WTC11 (cell line): ENCODE measurements around the gene HSPG2. TPM values are rescaled to one million over a fixed set of nuclear protein-coding genes. Genes with fewer than 3 reads are reported as not detected.

Experiments used
- ATAC-seq: fragments of 200-7000 bp; cut with Tn5 transposase; 2 replicates; pipeline ENCODE4 v1.10.0; 2021; ENCODE audit warnings: mild to moderate bottlenecking, moderate library complexity
- CTCF ChIA-PET: fragments of 300-600 bp; sonication (Branson Sonifier 250); formaldehyde crosslinking; loops from one replicate; lab custom pipeline; 2021; ENCODE audit warnings: antibody characterized with exemption; lab: Charles Lee
- POLR2A ChIA-PET: fragments of 350-600 bp; sonication (Branson Sonifier 250); formaldehyde crosslinking; loops from one replicate; lab custom pipeline; 2021; ENCODE audit warnings: antibody characterized with exemption; lab: Charles Lee
- DNase-seq: peaks from one replicate; pipeline ENCODE4 v3.0.0; 2021; ENCODE audit warnings: low spot score
- H3K27ac Mint-ChIP-seq: 2 replicates; pipeline ENCODE4 v1.8.0; 2021; ENCODE audit warnings: mixed read lengths
- H3K27me3 Mint-ChIP-seq: 2 replicates; pipeline ENCODE4 v1.8.0; 2021; ENCODE audit warnings: low read depth, mild to moderate bottlenecking, moderate library complexity, mixed read lengths
- H3K36me3 Mint-ChIP-seq: 2 replicates; pipeline ENCODE4 v1.8.0; 2021; ENCODE audit warnings: mixed read lengths
- H3K4me1 Mint-ChIP-seq: 2 replicates; pipeline ENCODE4 v1.8.0; 2022; ENCODE audit warnings: mixed read lengths
- H3K4me3 Mint-ChIP-seq: 2 replicates; pipeline ENCODE4 v1.8.0; 2021; ENCODE audit warnings: mild to moderate bottlenecking, moderate library complexity, mixed read lengths
- H3K9me3 Mint-ChIP-seq: 2 replicates; pipeline ENCODE4 v1.8.0; 2021; ENCODE audit warnings: mixed read lengths
- CDX4 ChIP-seq: fragments of 250-450 bp; sonication (Bioruptor Pico); IDR thresholded peaks from 2 replicates; pipeline ENCODE4 v1.9.0; 2021; ENCODE audit warnings: moderate library complexity, mild to moderate bottlenecking, inconsistent platforms, borderline replicate concordance
- ELF4 ChIP-seq: sonication (generic); formaldehyde crosslinking; IDR thresholded peaks from 2 replicates; pipeline ENCODE4 v1.8.1; 2022; ENCODE audit warnings: low read depth, mild to moderate bottlenecking, moderate library complexity, missing genetic modification reagents
- EMX1 ChIP-seq: fragments of 250-450 bp; sonication (Bioruptor Pico); IDR thresholded peaks from 2 replicates; pipeline ENCODE4 v1.8.0; 2021; ENCODE audit warnings: mild to moderate bottlenecking
- ERG ChIP-seq: fragments of 250-450 bp; sonication (Bioruptor Pico); IDR thresholded peaks from 2 replicates; pipeline ENCODE4 v1.8.0; 2021; ENCODE audit warnings: mild to moderate bottlenecking
- HMGXB4 ChIP-seq: sonication (generic); formaldehyde crosslinking; IDR thresholded peaks from 2 replicates; pipeline ENCODE4 v1.8.1; 2023; ENCODE audit warnings: mild to moderate bottlenecking, moderate library complexity, missing genetic modification reagents
- IRF1 ChIP-seq: sonication (generic); formaldehyde crosslinking; IDR thresholded peaks from 2 replicates; pipeline ENCODE4 v1.8.0; 2023; ENCODE audit warnings: missing genetic modification reagents
- KAT7 ChIP-seq: sonication (generic); formaldehyde crosslinking; IDR thresholded peaks from 2 replicates; pipeline ENCODE4 v1.8.1; 2023; ENCODE audit warnings: missing genetic modification reagents, mild to moderate bottlenecking, borderline replicate concordance
- MLX ChIP-seq: sonication (generic); formaldehyde crosslinking; IDR thresholded peaks from 2 replicates; pipeline ENCODE4 v1.8.1; 2023; ENCODE audit warnings: mild to moderate bottlenecking, missing genetic modification reagents, moderate library complexity
- NFATC4 ChIP-seq: fragments of 250-450 bp; sonication (Bioruptor Pico); IDR thresholded peaks from 2 replicates; pipeline ENCODE4 v1.9.0; 2021; ENCODE audit warnings: mild to moderate bottlenecking
- NR1H2 ChIP-seq: sonication (generic); formaldehyde crosslinking; IDR thresholded peaks from 2 replicates; pipeline ENCODE4 v1.9.0; 2021; ENCODE audit warnings: mild to moderate bottlenecking, moderate library complexity, missing genetic modification reagents
- NR2C2 ChIP-seq: sonication (generic); formaldehyde crosslinking; IDR thresholded peaks from 2 replicates; pipeline ENCODE4 v1.8.0; 2022; ENCODE audit warnings: mild to moderate bottlenecking, missing genetic modification reagents
- PRRX2 ChIP-seq: fragments of 250-450 bp; sonication (Bioruptor Pico); IDR thresholded peaks from 2 replicates; pipeline ENCODE4 v1.8.0; 2021; ENCODE audit warnings: mild to moderate bottlenecking
- RORB ChIP-seq: fragments of 250-450 bp; sonication (Bioruptor Pico); IDR thresholded peaks from 2 replicates; pipeline ENCODE4 v1.9.0; 2021; ENCODE audit warnings: mild to moderate bottlenecking
- SMAD3 ChIP-seq: sonication (generic); formaldehyde crosslinking; IDR thresholded peaks from 2 replicates; pipeline ENCODE4 v1.8.0; 2022; ENCODE audit warnings: missing genetic modification reagents, mild to moderate bottlenecking, borderline replicate concordance
- SOX15 ChIP-seq: fragments of 250-450 bp; sonication (Bioruptor Pico); IDR thresholded peaks from 2 replicates; pipeline ENCODE4 v1.9.0; 2021; ENCODE audit warnings: mild to moderate bottlenecking
- STAT6 ChIP-seq: sonication (generic); formaldehyde crosslinking; conservative IDR thresholded peaks from 2 replicates; pipeline ENCODE4 v1.8.1; 2023; ENCODE audit warnings: mild to moderate bottlenecking, low read depth, missing genetic modification reagents, moderate library complexity
- TCF7 ChIP-seq: sonication (generic); formaldehyde crosslinking; IDR thresholded peaks from 2 replicates; pipeline ENCODE4 v1.8.0; 2022; ENCODE audit warnings: mild to moderate bottlenecking, low read depth, missing genetic modification reagents, moderate library complexity
- TEAD1 ChIP-seq: sonication (generic); formaldehyde crosslinking; IDR thresholded peaks from 2 replicates; pipeline ENCODE4 v1.8.0; 2022; ENCODE audit warnings: mild to moderate bottlenecking, missing genetic modification reagents
- USF2 ChIP-seq: sonication (generic); formaldehyde crosslinking; IDR thresholded peaks from 2 replicates; pipeline ENCODE4 v1.8.1; 2023; ENCODE audit warnings: mild to moderate bottlenecking, missing genetic modification reagents, moderate library complexity
- ZNF219 ChIP-seq: sonication (generic); formaldehyde crosslinking; IDR thresholded peaks from 2 replicates; pipeline ENCODE4 v1.8.0; 2023; ENCODE audit warnings: missing genetic modification reagents, mild to moderate bottlenecking, borderline replicate concordance
- ZNF416 ChIP-seq: fragments of 250-450 bp; sonication (Bioruptor Pico); IDR thresholded peaks from 2 replicates; pipeline ENCODE4 v1.9.0; 2021; ENCODE audit warnings: mild to moderate bottlenecking, inconsistent platforms
- ZNF671 ChIP-seq: fragments of 250-450 bp; sonication (Bioruptor Pico); IDR thresholded peaks from 2 replicates; pipeline ENCODE4 v1.8.0; 2021; ENCODE audit warnings: mild to moderate bottlenecking
- total RNA-seq: library from RNA; stranded (reverse); gene quantifications from 3 replicates; pipeline ENCODE4 v1.2.3, GENCODE V29; 2021

Gene HSPG2
- total RNA-seq, 1 experiment from 2014 or later: 120 TPM

- POLR2A ChIA-PET: no interaction called here
- H3K36me3 Mint-ChIP-seq: peaks cover 42% of the 10 kb centered on the region
- TF ChIP-seq ERG: no peak
- no peak for TF ChIP-seq TEAD1 (CRISPR knock-in tag)
- no peak overlapping the region for H3K4me3 Mint-ChIP-seq
- no peak overlapping the region for H3K27ac Mint-ChIP-seq
- ATAC-seq (peak; percentile 36; the same call in 1 of the 2 replicates), DNase-seq (no peak)
- no peaks in the 10 kb centered on the region for H3K27me3 Mint-ChIP-seq
- CTCF ChIA-PET: interaction anchor here (0.5 to 0.6 kb wide), 2 partner anchors 99 to 109 kb away, joined by 3 read pairs; no protein-coding TSS in a partner anchor
- no peaks in the 10 kb centered on the region for H3K9me3 Mint-ChIP-seq
- no peaks in the 10 kb centered on the region for H3K4me1 Mint-ChIP-seq
Measured at GRCh38 chr1:21855257-21856096, 81.6 kb downstream of the HSPG2 start.

- CTCF ChIA-PET: no interaction called here
Measured at GRCh38 chr1:21854751-21855131, 82.4 kb downstream of the HSPG2 start.

GRCh38 chr1:21854090-21854750, 82.9 kb downstream of the HSPG2 start:
- POLR2A ChIA-PET: no interaction called here
- Mint-ChIP-seq H3K9me3 (no peaks in the 10 kb centered on the region), H3K4me1 (no peaks in the 10 kb centered on the region), H3K27me3 (no peaks in the 10 kb centered on the region), H3K27ac (no peak overlapping the region), H3K4me3 (no peak overlapping the region), H3K36me3 (peaks cover 46% of the 10 kb centered on the region)
- DNase-seq (no peak), ATAC-seq (no peak)
- CTCF ChIA-PET: no interaction called here
- TF ChIP-seq ZNF219 (CRISPR knock-in tag): no peak
- TF ChIP-seq SMAD3 (CRISPR knock-in tag): no peak
- no peak for TF ChIP-seq HMGXB4 (CRISPR knock-in tag)
- no peak for TF ChIP-seq NFATC4 (CRISPR knock-in tag)
- TF ChIP-seq KAT7 (CRISPR knock-in tag): no peak
- no peak for TF ChIP-seq CDX4 (CRISPR knock-in tag)
- no peak for TF ChIP-seq IRF1 (CRISPR knock-in tag)
- TF ChIP-seq NR1H2 (CRISPR knock-in tag): no peak
- no peak for TF ChIP-seq ELF4
- TF ChIP-seq RORB (CRISPR knock-in tag): no peak
- no peak for TF ChIP-seq STAT6 (CRISPR knock-in tag)
- TF ChIP-seq EMX1 (CRISPR knock-in tag): no peak
- no peak for TF ChIP-seq ZNF416 (CRISPR knock-in tag)
- no peak for TF ChIP-seq SOX15 (CRISPR knock-in tag)
- TF ChIP-seq TCF7 (CRISPR knock-in tag): no peak
- TF ChIP-seq NR2C2: no peak

More at GRCh38 chr1:21854751-21855131, 82.4 kb downstream of the HSPG2 start:
- DNase-seq: no peak
- POLR2A ChIA-PET: no interaction called here
- Mint-ChIP-seq H3K4me1 (no peaks in the 10 kb centered on the region), H3K4me3 (no peak overlapping the region), H3K27ac (no peak overlapping the region), H3K9me3 (no peaks in the 10 kb centered on the region), H3K36me3 (peaks cover 44% of the 10 kb centered on the region), H3K27me3 (no peaks in the 10 kb centered on the region)
- TF ChIP-seq MLX (no peak), PRRX2 (no peak), USF2 (CRISPR knock-in tag) (no peak), ZNF671 (no peak), ZNF416 (CRISPR knock-in tag) (no peak)
- ATAC-seq: no peak
